Neural cell (in vitro differentiated cells): ENCODE measurements around the gene LMO7. TPM values are rescaled to one million over a fixed set of nuclear protein-coding genes. Genes with fewer than 3 reads are reported as not detected.

Experiments
- H2AFZ ChIP-seq: fragments of 200-600, 300-800 bp; sonication (generic), shearing (Covaris generic); 2 replicates; pipeline ENCODE4 v1.6.0; 2014; ENCODE audit warnings: low read depth, mild to moderate bottlenecking, antibody characterized with exemption, low read length, moderate library complexity
- H3F3A ChIP-seq: fragments of 200-600 bp; shearing (Covaris generic); 2 replicates; pipeline ENCODE4 v1.6.1; 2016; ENCODE audit warnings: mild to moderate bottlenecking, moderate library complexity, mixed read lengths, antibody characterized with exemption, low read length; ENCODE audit not compliant: insufficient read depth, poor library complexity, severe bottlenecking
- H3K27ac ChIP-seq: fragments of 200-600, 300-800 bp; sonication (generic), shearing (Covaris generic); 2 replicates; pipeline ENCODE4 v1.5.1; 2014; ENCODE audit warnings: mild to moderate bottlenecking, low read length, moderate library complexity
- H3K27me3 ChIP-seq: fragments of 300-800, 200-600 bp; sonication (generic), shearing (Covaris generic); 2 replicates; pipeline ENCODE4 v1.6.0; 2014; ENCODE audit warnings: mild to moderate bottlenecking, low read depth, low read length, moderate library complexity; ENCODE audit not compliant: insufficient read depth
- H3K36me3 ChIP-seq: fragments of 300-800, 200-600 bp; sonication (generic), shearing (Covaris generic); 2 replicates; pipeline ENCODE4 v1.5.1; 2014; ENCODE audit warnings: mild to moderate bottlenecking, antibody characterized with exemption, low read length, moderate library complexity; ENCODE audit not compliant: insufficient read depth
- H3K4me2 ChIP-seq: fragments of 300-800, 200-600 bp; sonication (generic), shearing (Covaris generic); 2 replicates; pipeline ENCODE4 v1.6.0; 2014; ENCODE audit warnings: mild to moderate bottlenecking, low read length
- H3K4me3 ChIP-seq: fragments of 300-800, 200-600 bp; sonication (generic), shearing (Covaris generic); 2 replicates; pipeline ENCODE4 v1.5.1; 2014; ENCODE audit warnings: mild to moderate bottlenecking, low read length, moderate library complexity
- H3K79me2 ChIP-seq: fragments of 200-600 bp; shearing (Covaris generic); replicated peaks from 2 replicates; pipeline ENCODE4 v1.6.0; 2014; ENCODE audit warnings: mild to moderate bottlenecking, low read length, moderate library complexity; ENCODE audit not compliant: insufficient read depth
- H3K9ac ChIP-seq: fragments of 300-800, 200-600 bp; sonication (generic), shearing (Covaris generic); 2 replicates; pipeline ENCODE4 v1.6.1; 2016; ENCODE audit warnings: mild to moderate bottlenecking, low read length, mixed read lengths
- H3K9me2 ChIP-seq: fragments of 200-600 bp; shearing (Covaris generic); 2 replicates; pipeline ENCODE4 v1.6.1; 2016; ENCODE audit warnings: mild to moderate bottlenecking, low read length, mixed read lengths; ENCODE audit not compliant: insufficient read depth
- H3K9me3 ChIP-seq: fragments of 200-600, 300-800 bp; sonication (generic), shearing (Covaris generic); 2 replicates; pipeline ENCODE4 v1.6.1; 2016; ENCODE audit warnings: mild to moderate bottlenecking, mixed run types, low read length, moderate library complexity, mixed read lengths
- H4K20me1 ChIP-seq: fragments of 200-600 bp; shearing (Covaris generic); 2 replicates; pipeline ENCODE4 v1.6.1; 2016; ENCODE audit warnings: mild to moderate bottlenecking, mixed run types; ENCODE audit not compliant: insufficient read depth
- EP300 ChIP-seq: fragments of 450-650 bp; conservative IDR thresholded peaks from 2 replicates; pipeline ENCODE4 v1.6.1; 2014; ENCODE audit warnings: antibody characterized with exemption, mild to moderate bottlenecking, moderate library complexity; ENCODE audit not compliant: poor library complexity, severe bottlenecking
- EZH2 ChIP-seq: fragments of 200-600, 300-800 bp; shearing (Covaris generic), sonication (generic); IDR thresholded peaks from 2 replicates; pipeline ENCODE4 v1.6.1; 2014; ENCODE audit warnings: antibody characterized with exemption, low read length, borderline replicate concordance, mild to moderate bottlenecking; ENCODE audit not compliant: insufficient read depth, poor library complexity, severe bottlenecking
- MXI1 ChIP-seq: fragments of 450-650 bp; conservative IDR thresholded peaks from 2 replicates; pipeline ENCODE4 v1.6.1; 2014; ENCODE audit warnings: antibody characterized with exemption, mild to moderate bottlenecking; ENCODE audit not compliant: poor library complexity, severe bottlenecking
- POLR2AphosphoS5 ChIP-seq: IDR thresholded peaks from 2 replicates; pipeline ENCODE4 v1.6.1; 2012
- RAD21 ChIP-seq: fragments of 450-650 bp; conservative IDR thresholded peaks from 2 replicates; pipeline ENCODE4 v1.6.1; 2014; ENCODE audit warnings: antibody characterized with exemption, mild to moderate bottlenecking, moderate library complexity
- REST ChIP-seq: IDR thresholded peaks from 2 replicates; pipeline ENCODE4 v1.6.1; 2012; ENCODE audit warnings: borderline replicate concordance
- SMC3 ChIP-seq: fragments of 450-650 bp; conservative IDR thresholded peaks from 2 replicates; pipeline ENCODE4 v1.6.1; 2014; ENCODE audit warnings: antibody characterized with exemption, mild to moderate bottlenecking, moderate library complexity; ENCODE audit not compliant: poor library complexity
- TAF1 ChIP-seq: IDR thresholded peaks from 2 replicates; pipeline ENCODE4 v1.6.1; 2012; ENCODE audit warnings: low read depth
- polyA plus RNA-seq: library from polyadenylated mRNA; depleted of rRNA; stranded (reverse); fragments of >200 nt; gene quantifications from 2 replicates; pipeline ENCODE4 v1.2.3, GENCODE V29; 2014
- TF ChIP-seq, protein P1 (sequence below): fragments of 450-650 bp; IDR thresholded peaks from 2 replicates; pipeline ENCODE4 v1.5.1; 2014; ENCODE audit warnings: antibody characterized with exemption, mild to moderate bottlenecking, moderate library complexity; ENCODE audit not compliant: poor library complexity, severe bottlenecking

Gene LMO7
- polyA plus RNA-seq, 1 donor from 2014 or later, result 14.2 TPM

DNA sequence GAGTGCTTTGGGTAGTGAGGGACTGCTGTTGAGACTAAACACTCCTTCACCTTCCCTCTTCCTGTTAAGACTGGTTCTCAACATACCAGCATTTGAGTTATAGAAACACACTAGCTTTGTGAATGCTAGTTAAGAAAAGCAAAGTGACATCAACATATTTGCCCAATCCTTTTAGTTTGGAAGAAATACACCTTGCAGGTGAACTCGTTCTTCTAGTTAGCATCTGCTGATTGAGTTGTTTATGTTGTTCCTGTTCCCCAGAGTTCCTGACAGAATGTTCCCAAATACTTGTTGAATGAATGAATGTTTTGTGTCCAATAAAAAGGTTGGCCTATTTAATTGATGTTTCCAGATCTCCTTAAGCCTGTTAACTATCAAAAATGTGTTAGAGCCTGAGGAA lies 7.1 kb downstream of the LMO7 start (continued):
- TF ChIP-seq, protein P1, sequence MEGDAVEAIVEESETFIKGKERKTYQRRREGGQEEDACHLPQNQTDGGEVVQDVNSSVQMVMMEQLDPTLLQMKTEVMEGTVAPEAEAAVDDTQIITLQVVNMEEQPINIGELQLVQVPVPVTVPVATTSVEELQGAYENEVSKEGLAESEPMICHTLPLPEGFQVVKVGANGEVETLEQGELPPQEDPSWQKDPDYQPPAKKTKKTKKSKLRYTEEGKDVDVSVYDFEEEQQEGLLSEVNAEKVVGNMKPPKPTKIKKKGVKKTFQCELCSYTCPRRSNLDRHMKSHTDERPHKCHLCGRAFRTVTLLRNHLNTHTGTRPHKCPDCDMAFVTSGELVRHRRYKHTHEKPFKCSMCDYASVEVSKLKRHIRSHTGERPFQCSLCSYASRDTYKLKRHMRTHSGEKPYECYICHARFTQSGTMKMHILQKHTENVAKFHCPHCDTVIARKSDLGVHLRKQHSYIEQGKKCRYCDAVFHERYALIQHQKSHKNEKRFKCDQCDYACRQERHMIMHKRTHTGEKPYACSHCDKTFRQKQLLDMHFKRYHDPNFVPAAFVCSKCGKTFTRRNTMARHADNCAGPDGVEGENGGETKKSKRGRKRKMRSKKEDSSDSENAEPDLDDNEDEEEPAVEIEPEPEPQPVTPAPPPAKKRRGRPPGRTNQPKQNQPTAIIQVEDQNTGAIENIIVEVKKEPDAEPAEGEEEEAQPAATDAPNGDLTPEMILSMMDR, result no peak
- TF ChIP-seq SMC3, result no peak

DNA sequence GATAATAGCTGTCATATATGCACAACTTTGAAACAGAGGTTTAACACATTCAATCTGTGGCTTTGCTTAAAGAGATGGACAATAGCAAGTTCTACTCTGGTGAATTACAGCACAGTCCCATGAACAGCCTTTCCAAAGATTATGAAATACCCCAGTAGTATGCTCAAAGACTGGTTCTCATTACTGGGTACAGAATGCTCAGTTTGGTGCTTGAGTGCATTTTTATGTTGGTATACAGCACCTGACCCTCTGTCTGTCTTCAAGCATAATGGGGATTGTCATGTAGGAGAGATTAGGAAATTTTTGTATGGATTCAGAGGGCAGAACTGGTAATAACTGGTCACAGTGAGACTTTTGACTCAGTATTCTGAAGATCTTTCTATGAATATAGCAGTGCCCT lies 7.6 kb downstream of the LMO7 start:
- Histone ChIP-seq H3K4me2 (no peak overlapping the region), H3K9me3 (no peaks in the 10 kb centered on the region), H4K20me1 (no peaks in the 10 kb centered on the region), H3K9ac (no peak overlapping the region), H3K27ac (no peak overlapping the region), H3K9me2 (no peaks in the 10 kb centered on the region), H3K4me3 (no peak overlapping the region), H3K27me3 (peaks cover 4% of the 10 kb centered on the region), H3K79me2 (no peaks in the 10 kb centered on the region), H2AFZ (no peak overlapping the region), H3F3A (no peaks in the 10 kb centered on the region), H3K36me3 (no peaks in the 10 kb centered on the region)
- TF ChIP-seq POLR2AphosphoS5 (no peak), TAF1 (no peak), RAD21 (no peak), EP300 (no peak), REST (no peak), EZH2 (no peak), SMC3 (no peak), MXI1 (no peak)
- TF ChIP-seq, protein P1, result no peak

GRCh38 chr13:75645141-75645540 lies 9.0 kb downstream of the LMO7 start:
- no peak overlapping the region for H3K9ac ChIP-seq
- no peaks in the 10 kb centered on the region for H3K79me2 ChIP-seq
- H3K4me3 ChIP-seq, result no peak overlapping the region
- H3K27ac ChIP-seq, result no peak overlapping the region
- H3K9me2 ChIP-seq, result no peaks in the 10 kb centered on the region
- no peaks in the 10 kb centered on the region for H3F3A ChIP-seq
- no peaks in the 10 kb centered on the region for H3K27me3 ChIP-seq
- H2AFZ ChIP-seq, result no peak overlapping the region
- H3K9me3 ChIP-seq, result no peaks in the 10 kb centered on the region
- TF ChIP-seq POLR2AphosphoS5, result no peak
- no peaks in the 10 kb centered on the region for H3K36me3 ChIP-seq
- no peaks in the 10 kb centered on the region for H4K20me1 ChIP-seq
- no peak overlapping the region for H3K4me2 ChIP-seq
